Type B pancreatic cell (in vitro differentiated cells): ENCODE data around the gene ABCA3. TPM values are rescaled to one million over a fixed set of nuclear protein-coding genes. Genes with fewer than 3 reads are reported as not detected.
A peak's percentile ranks its signal among the peaks of the same experiment; 100 is the strongest.

Experiments
- DNase-seq: peaks from one replicate; pipeline ENCODE4 v3.0.0; 2021; ENCODE audit warnings: mixed read lengths; ENCODE audit not compliant: unreplicated experiment; ENCODE audit errors: extremely low spot score
- H3K27ac Mint-ChIP-seq: 2 replicates; pipeline ENCODE4 v1.8.0; 2021; ENCODE audit warnings: mild to moderate bottlenecking, mixed read lengths
- H3K27me3 Mint-ChIP-seq: 2 replicates; pipeline ENCODE4 v1.8.0; 2021; ENCODE audit warnings: mixed read lengths
- H3K36me3 Mint-ChIP-seq: 2 replicates; pipeline ENCODE4 v1.8.0; 2021; ENCODE audit warnings: mixed read lengths
- H3K4me1 Mint-ChIP-seq: one replicate; pipeline ENCODE4 v1.8.0; 2021; ENCODE audit warnings: mixed read lengths; ENCODE audit not compliant: unreplicated experiment
- H3K4me3 Mint-ChIP-seq: 2 replicates; pipeline ENCODE4 v1.8.0; 2021; ENCODE audit warnings: mild to moderate bottlenecking, mixed read lengths
- H3K9me3 Mint-ChIP-seq: 2 replicates; pipeline ENCODE4 v1.8.0; 2021; ENCODE audit warnings: mixed read lengths
- CTCF ChIP-seq: fragments of 200-600 bp; sonication (generic); conservative IDR thresholded peaks from 2 replicates; pipeline ENCODE4 v1.5.0; 2021; ENCODE audit warnings: antibody characterized with exemption, mild to moderate bottlenecking
- total RNA-seq: library from RNA; stranded (reverse); gene quantifications from 2 replicates; pipeline ENCODE4 v1.2.1, GENCODE V29; 2021; ENCODE audit warnings: low replicate concordance

The ABCA3 gene
- total RNA-seq, 1 donor from 2014 or later, result 10.5 TPM

GRCh38 chr16:2250652-2251295 is 89.8 kb downstream of the ABCA3 start:
- Mint-ChIP-seq H3K27ac (peak overlapping the region; percentile 95), H3K9me3 (no peaks in the 10 kb centered on the region), H3K36me3 (peaks cover 11% of the 10 kb centered on the region)

GRCh38 chr16:2246301-2246885 is 94.1 kb downstream of the ABCA3 start:
- Mint-ChIP-seq H3K27ac (no peak overlapping the region), H3K36me3 (peaks cover 4% of the 10 kb centered on the region), H3K4me3 (no peak overlapping the region), H3K9me3 (no peaks in the 10 kb centered on the region), H3K4me1 (no peaks in the 10 kb centered on the region), H3K27me3 (no peaks in the 10 kb centered on the region)
- no peak for TF ChIP-seq CTCF
- DNase-seq, result no peak

More at GRCh38 chr16:2250652-2251295, 89.8 kb downstream of the ABCA3 start:
- DNase-seq, result no peak
- no peak for TF ChIP-seq CTCF
- H3K4me3 Mint-ChIP-seq, result peak overlapping the region; percentile 93
- H3K4me1 Mint-ChIP-seq, result no peaks in the 10 kb centered on the region
- no peaks in the 10 kb centered on the region for H3K27me3 Mint-ChIP-seq

GRCh38 chr16:2244926-2245795 is 95.4 kb downstream of the ABCA3 start:
- Mint-ChIP-seq H3K4me3 (no peak overlapping the region), H3K36me3 (peaks cover 4% of the 10 kb centered on the region)

GRCh38 chr16:2244301-2244700 is 96.2 kb downstream of the ABCA3 start:
- DNase-seq, result no peak

More at GRCh38 chr16:2244926-2245795, 95.4 kb downstream of the ABCA3 start:
- H3K27me3 Mint-ChIP-seq, result no peaks in the 10 kb centered on the region
- no peak overlapping the region for H3K27ac Mint-ChIP-seq
- DNase-seq, result no peak
- no peaks in the 10 kb centered on the region for H3K4me1 Mint-ChIP-seq
- H3K9me3 Mint-ChIP-seq, result no peaks in the 10 kb centered on the region
- TF ChIP-seq CTCF, result no peak

More at GRCh38 chr16:2244301-2244700, 96.2 kb downstream of the ABCA3 start:
- H3K36me3 Mint-ChIP-seq, result peaks cover 7% of the 10 kb centered on the region
- H3K27ac Mint-ChIP-seq, result no peak overlapping the region
- no peak overlapping the region for H3K4me3 Mint-ChIP-seq
- H3K9me3 Mint-ChIP-seq, result no peaks in the 10 kb centered on the region
- peaks cover 3% of the 10 kb centered on the region for H3K27me3 Mint-ChIP-seq
- H3K4me1 Mint-ChIP-seq, result no peaks in the 10 kb centered on the region
- TF ChIP-seq CTCF, result peak; percentile 20
